Uterus (tissue), 4 donors: ENCODE measurements around the gene RAB11FIP4. TPM values are rescaled to one million over a fixed set of nuclear protein-coding genes. Genes with fewer than 3 reads are reported as not detected.

Experiments used
- DNase-seq, 2 donors: peaks; one replicate each; pipeline ENCODE4 v3.0.0-alpha.2; 2019 to 2020
- H3K27ac ChIP-seq, 2 donors: fragments of 200-600 bp; sonication (generic); 1 replicate in 1 of 2; 2 replicates in 1 of 2; pipeline ENCODE4 v1.5.1; 2016 to 2018
- H3K27me3 ChIP-seq, 2 donors: fragments of 200-600 bp; sonication (generic); one replicate each; pipeline ENCODE4 v1.5.1; 2018 to 2019; ENCODE audit warnings: control low read depth in 1 of 2
- H3K36me3 ChIP-seq, 2 donors: fragments of 200-600 bp; sonication (generic); one replicate each; pipeline ENCODE4 v1.5.1; 2019; ENCODE audit warnings: control low read depth in 1 of 2
- H3K4me1 ChIP-seq, 2 donors: fragments of 200-600 bp; sonication (generic); one replicate each; pipeline ENCODE4 v1.5.1; 2018 to 2019; ENCODE audit warnings: control low read depth in 1 of 2
- H3K4me3 ChIP-seq, 2 donors: fragments of 200-600 bp; sonication (generic); 1 replicate in 1 of 2; 2 replicates in 1 of 2; pipeline ENCODE4 v1.5.1; 2018 to 2019; ENCODE audit warnings: mild to moderate bottlenecking in 1 of 2
- H3K9me3 ChIP-seq, 2 donors: fragments of 200-600 bp; sonication (generic); one replicate each; pipeline ENCODE4 v1.5.1; 2019; ENCODE audit warnings: control low read depth in 1 of 2
- POLR2A ChIP-seq, 2 donors: fragments of 450-650 bp; IDR thresholded peaks; one replicate each; pipeline ENCODE4 v1.6.1; 2016; ENCODE audit warnings: antibody characterized with exemption in 2 of 2, mild to moderate bottlenecking in 1 of 2, moderate library complexity in 1 of 2
- intact Hi-C: fragments of 100-400 bp; cut with DNase I; formaldehyde crosslinking; loops from one replicate; pipeline ENCODE4 v1.15.1; 2023; ENCODE audit warnings: low total_unique reads
- total RNA-seq, 4 donors: library from RNA; depleted of rRNA in 3 of 4; stranded (reverse); fragments of >200 nt in 3 of 4; gene quantifications; one replicate each; pipeline versions ENCODE4 v1.1.0 to v1.2.4, GENCODE V29; 2014 to 2023
- TF ChIP-seq, protein P1 (sequence below), 4 experiments: fragments of 200-600 bp in 2 of 4; fragments of 450-650 bp in 2 of 4; sonication (generic) in 2 of 4; IDR thresholded peaks; one replicate each; pipeline ENCODE4 v1.5.1; 2016 to 2019; ENCODE audit warnings: antibody characterized with exemption in 4 of 4, mild to moderate bottlenecking in 2 of 4, moderate library complexity in 1 of 4
- donor health status: DM: yes; HTN: yes; CAD: no.

Gene RAB11FIP4
- total RNA-seq, 4 donors from 2014 or later = 7.2 to 12.0 TPM; not detected in 2

GRCh38 chr17:31411707-31412285 lies 20.3 kb downstream of the RAB11FIP4 start:
- no peak for DNase-seq
- Histone ChIP-seq H3K4me3 (no peak overlapping the region), H3K4me1 (no peaks in the 10 kb centered on the region), H3K27ac (no peak overlapping the region), H3K36me3 (no peaks in the 10 kb centered on the region), H3K9me3 (no peaks in the 10 kb centered on the region), H3K27me3 (no peaks in the 10 kb centered on the region)
- TF ChIP-seq POLR2A (IDR thresholded peaks at IDR 0.05) = no peak
- TF ChIP-seq, protein P1, sequence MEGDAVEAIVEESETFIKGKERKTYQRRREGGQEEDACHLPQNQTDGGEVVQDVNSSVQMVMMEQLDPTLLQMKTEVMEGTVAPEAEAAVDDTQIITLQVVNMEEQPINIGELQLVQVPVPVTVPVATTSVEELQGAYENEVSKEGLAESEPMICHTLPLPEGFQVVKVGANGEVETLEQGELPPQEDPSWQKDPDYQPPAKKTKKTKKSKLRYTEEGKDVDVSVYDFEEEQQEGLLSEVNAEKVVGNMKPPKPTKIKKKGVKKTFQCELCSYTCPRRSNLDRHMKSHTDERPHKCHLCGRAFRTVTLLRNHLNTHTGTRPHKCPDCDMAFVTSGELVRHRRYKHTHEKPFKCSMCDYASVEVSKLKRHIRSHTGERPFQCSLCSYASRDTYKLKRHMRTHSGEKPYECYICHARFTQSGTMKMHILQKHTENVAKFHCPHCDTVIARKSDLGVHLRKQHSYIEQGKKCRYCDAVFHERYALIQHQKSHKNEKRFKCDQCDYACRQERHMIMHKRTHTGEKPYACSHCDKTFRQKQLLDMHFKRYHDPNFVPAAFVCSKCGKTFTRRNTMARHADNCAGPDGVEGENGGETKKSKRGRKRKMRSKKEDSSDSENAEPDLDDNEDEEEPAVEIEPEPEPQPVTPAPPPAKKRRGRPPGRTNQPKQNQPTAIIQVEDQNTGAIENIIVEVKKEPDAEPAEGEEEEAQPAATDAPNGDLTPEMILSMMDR (IDR thresholded peaks at IDR 0.05) = no peak
- intact Hi-C loops = no loop called here

GRCh38 chr17:31412511-31412910 lies 21.0 kb downstream of the RAB11FIP4 start:
- H3K27me3 ChIP-seq = no peaks in the 10 kb centered on the region
- DNase-seq = no peak
- intact Hi-C loops = no loop called here
- no peaks in the 10 kb centered on the region for H3K36me3 ChIP-seq
- no peak overlapping the region for H3K27ac ChIP-seq
- no peaks in the 10 kb centered on the region for H3K4me1 ChIP-seq
- TF ChIP-seq, protein P1 (IDR thresholded peaks at IDR 0.05) = no peak
- no peak for TF ChIP-seq POLR2A (IDR thresholded peaks at IDR 0.05)
- H3K4me3 ChIP-seq = no peak overlapping the region
- no peaks in the 10 kb centered on the region for H3K9me3 ChIP-seq

DNA sequence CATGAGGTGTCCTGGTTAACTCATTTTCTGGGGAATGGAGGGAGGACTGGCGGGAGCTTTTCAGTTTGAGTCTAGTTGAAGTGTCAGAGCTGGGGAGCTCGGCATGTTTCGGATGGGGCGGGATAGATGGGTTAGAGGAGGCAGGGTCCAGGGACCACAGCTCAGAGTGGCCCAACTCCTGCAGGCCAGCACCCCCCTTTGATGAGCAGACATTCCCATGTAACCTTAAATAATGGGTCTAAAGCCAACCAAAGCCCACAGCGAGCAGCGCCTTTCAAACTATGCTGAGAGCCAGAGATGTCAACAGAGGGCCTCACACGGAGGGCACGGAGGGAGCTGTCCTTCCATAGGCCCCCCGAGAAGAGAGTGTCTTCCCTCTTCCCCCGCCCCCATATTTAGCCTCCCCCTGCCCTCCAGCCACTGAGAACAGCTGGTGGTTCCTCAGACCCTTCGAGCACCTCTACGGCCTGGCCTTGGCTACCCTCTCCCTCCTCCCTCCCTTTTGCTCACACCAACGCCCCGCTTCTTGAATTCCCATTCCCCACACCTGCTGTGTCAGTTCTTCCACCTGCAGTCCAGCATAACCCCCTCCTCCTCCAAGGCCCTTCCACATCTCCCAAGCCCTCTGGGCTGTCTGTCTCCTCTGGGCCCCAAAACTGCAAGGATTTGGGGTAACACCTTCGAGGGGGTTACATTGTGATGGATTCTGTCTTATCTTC lies 21.8 kb downstream of the RAB11FIP4 start:
- DNase-seq = no peak
- H3K4me3 ChIP-seq = no peak overlapping the region
- no peaks in the 10 kb centered on the region for H3K36me3 ChIP-seq
- intact Hi-C loops = no loop called here
- H3K9me3 ChIP-seq = no peaks in the 10 kb centered on the region
- no peaks in the 10 kb centered on the region for H3K4me1 ChIP-seq
- TF ChIP-seq POLR2A (IDR thresholded peaks at IDR 0.05) = no peak
- TF ChIP-seq, protein P1 (IDR thresholded peaks at IDR 0.05) = no peak
- H3K27ac ChIP-seq = no peak overlapping the region
- no peaks in the 10 kb centered on the region for H3K27me3 ChIP-seq

DNA sequence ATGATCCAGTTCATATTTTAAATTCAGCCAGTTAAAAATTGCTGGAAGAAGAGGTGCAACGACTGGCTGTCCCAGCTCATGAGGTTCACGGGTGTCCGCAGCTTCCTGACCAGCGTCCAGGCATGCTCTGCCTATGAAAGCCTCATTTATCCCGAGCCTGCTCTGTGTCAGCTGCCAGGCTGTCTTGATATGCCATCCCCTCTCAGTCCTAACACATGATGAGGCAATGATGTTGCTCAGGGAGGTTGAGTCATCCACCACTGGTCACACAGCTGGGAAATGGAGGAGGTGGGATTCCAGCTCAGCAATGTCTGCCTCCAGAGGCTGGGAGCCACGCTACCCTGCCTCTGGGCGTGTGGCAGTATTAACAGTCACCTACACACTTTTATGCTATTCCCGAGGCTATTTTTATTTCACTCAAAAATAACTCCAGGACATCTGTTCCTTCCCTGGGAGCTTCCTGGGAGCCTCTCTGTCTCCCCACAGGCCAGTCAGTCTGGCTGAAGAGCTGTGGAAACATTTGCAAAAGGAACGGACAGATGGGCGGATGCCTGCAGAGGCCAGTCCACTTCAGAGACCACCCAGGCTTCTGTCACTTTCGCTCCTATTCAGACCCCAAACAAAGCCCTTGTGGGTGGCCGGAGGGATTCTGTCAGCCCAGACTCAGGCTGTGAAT lies 22.5 kb downstream of the RAB11FIP4 start:
- intact Hi-C loops = no loop called here
- TF ChIP-seq POLR2A (IDR thresholded peaks at IDR 0.05) = no peak
- TF ChIP-seq, protein P1 (IDR thresholded peaks at IDR 0.05) = no peak

GRCh38 chr17:31414550-31414918 lies 23.1 kb downstream of the RAB11FIP4 start:
- Histone ChIP-seq H3K36me3 (no peaks in the 10 kb centered on the region), H3K4me1 (no peaks in the 10 kb centered on the region), H3K27me3 (no peaks in the 10 kb centered on the region), H3K9me3 (no peaks in the 10 kb centered on the region), H3K4me3 (no peak overlapping the region), H3K27ac (no peak overlapping the region)
- intact Hi-C loops = no loop called here
- DNase-seq = no peak
- TF ChIP-seq POLR2A (IDR thresholded peaks at IDR 0.05) = no peak
- TF ChIP-seq, protein P1 (IDR thresholded peaks at IDR 0.05) = no peak

More for the DNA sequence above, 22.5 kb downstream of the RAB11FIP4 start:
- no peak overlapping the region for H3K4me3 ChIP-seq
- H3K27ac ChIP-seq = no peak overlapping the region
- no peaks in the 10 kb centered on the region for H3K36me3 ChIP-seq
- no peak for DNase-seq
- no peaks in the 10 kb centered on the region for H3K4me1 ChIP-seq
- H3K9me3 ChIP-seq = no peaks in the 10 kb centered on the region
- no peaks in the 10 kb centered on the region for H3K27me3 ChIP-seq
